Thyroid gland (tissue), 4 donors: Measurements from ENCODE around the gene TK1. TPM values are rescaled to one million over a fixed set of nuclear protein-coding genes. Genes with fewer than 3 reads are reported as not detected.

ENCODE experiments used
- DNase-seq, 2 donors: peaks; one replicate each; pipeline ENCODE4 v3.0.0-alpha.2; 2019
- H3K27ac ChIP-seq, 3 donors: fragments of 200-600 bp; sonication (generic); 1 replicate in 2 of 3; 2 replicates in 1 of 3; pipeline ENCODE4 v1.5.1; 2016 to 2019; ENCODE audit warnings: mild to moderate bottlenecking in 1 of 3, moderate library complexity in 1 of 3
- H3K27me3 ChIP-seq: fragments of 200-600 bp; sonication (generic); one replicate; pipeline ENCODE4 v1.5.1; 2019
- H3K36me3 ChIP-seq, 2 donors: fragments of 200-600 bp; sonication (generic); one replicate each; pipeline ENCODE4 v1.5.1; 2016 to 2019
- H3K4me1 ChIP-seq, 2 donors: fragments of 200-600 bp; sonication (generic); one replicate each; pipeline ENCODE4 v1.5.1; 2017 to 2019
- H3K4me3 ChIP-seq, 3 donors: fragments of 200-600 bp; sonication (generic); replicated peaks in 1 of 3; 1 replicate in 2 of 3; 2 replicates in 1 of 3; pipeline ENCODE4 v1.5.1; 2016; ENCODE audit warnings: mild to moderate bottlenecking in 1 of 3
- H3K9me3 ChIP-seq: fragments of 200-600 bp; sonication (generic); one replicate; pipeline ENCODE4 v1.5.1; 2017
- POLR2A ChIP-seq, 2 donors: fragments of 450-650 bp; IDR thresholded peaks; one replicate each; pipeline ENCODE4 v1.6.1; 2017; ENCODE audit warnings: antibody characterized with exemption in 2 of 2, mild to moderate bottlenecking in 2 of 2, moderate library complexity in 1 of 2
- WGBS, 2 donors: methylation state at CpG; one replicate each; pipeline ENCODE4 v1.1.5; 2017; 5-methylcytosine and 5-hydroxymethylcytosine counted together
- intact Hi-C: fragments of 100-400 bp; cut with DNase I; formaldehyde crosslinking; loops from one replicate; pipeline ENCODE4 v1.15.1; 2023
- total RNA-seq, 4 donors: library from RNA; depleted of rRNA; stranded (reverse); fragments of >200 nt; gene quantifications; one replicate each; pipeline ENCODE4 v1.2.3, GENCODE V29; 2016
- TF ChIP-seq, protein P1 (sequence below), 6 experiments: fragments of 200-600 bp in 3 of 6; fragments of 450-650 bp in 3 of 6; sonication (generic) in 3 of 6; IDR thresholded peaks; one replicate each; pipeline ENCODE4 v1.5.1; 2016 to 2019; ENCODE audit warnings: antibody characterized with exemption in 6 of 6, mild to moderate bottlenecking in 2 of 6, inconsistent platforms in 1 of 6, moderate library complexity in 1 of 6

TK1 gene
- total RNA-seq, 4 donors from 2014 or later: 1.1 to 2.7 (median 1.9) TPM

DNA sequence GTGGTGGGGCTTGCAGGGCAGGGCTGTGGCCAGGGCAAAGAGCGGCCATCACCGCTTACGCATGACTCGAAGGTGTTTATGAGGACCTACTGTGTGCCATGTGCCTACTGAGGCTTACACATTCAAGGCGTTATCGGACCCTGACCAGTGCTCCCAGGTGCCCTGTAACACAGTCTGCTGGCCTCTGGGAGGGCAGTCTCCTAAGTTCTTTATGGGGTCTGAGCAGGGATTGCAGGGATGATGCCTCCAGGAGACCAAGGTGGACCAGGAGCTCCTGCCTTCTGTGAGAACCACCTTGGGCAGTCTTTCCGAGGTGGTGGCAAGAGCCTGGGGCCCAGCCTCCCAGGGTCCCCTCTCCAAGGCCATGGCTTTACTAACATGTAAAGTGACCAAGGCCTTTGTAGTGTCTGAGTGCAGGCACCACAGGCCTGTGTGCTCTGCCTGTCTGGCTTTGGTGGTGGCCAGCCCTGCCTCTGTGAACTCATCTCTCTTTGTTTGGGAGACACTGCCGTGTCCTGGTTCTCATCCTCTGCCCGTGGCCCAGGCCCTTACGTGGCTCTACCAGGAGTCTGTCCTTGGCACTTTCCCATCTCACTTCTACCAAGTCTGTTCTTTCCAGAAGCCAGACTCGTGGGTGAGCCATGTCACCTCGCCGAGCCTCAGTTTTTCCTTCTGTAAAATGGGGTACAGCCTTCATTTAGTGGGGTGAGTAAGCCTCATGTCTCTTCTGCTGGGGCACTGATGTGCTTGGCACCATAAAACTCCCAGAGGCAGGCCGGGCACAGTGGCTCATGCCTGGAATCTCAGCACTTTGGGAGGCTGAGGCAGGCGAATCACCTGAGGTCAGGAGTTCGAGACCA is 21.9 kb downstream of the TK1 start:
- H3K36me3 ChIP-seq: no peaks in the 10 kb centered on the region
- H3K4me1 ChIP-seq: peaks cover 7 to 11% of the 10 kb centered on the region in 2 donors
- H3K9me3 ChIP-seq: no peaks in the 10 kb centered on the region
- 96 to 98% methylated on average over 14 to 15 of the region's 16 CpGs for WGBS, 2 donors
- no peaks in the 10 kb centered on the region for H3K27me3 ChIP-seq
- intact Hi-C loops: no loop called here
- no peak for TF ChIP-seq POLR2A (IDR thresholded peaks at IDR 0.05)
- TF ChIP-seq, protein P1, sequence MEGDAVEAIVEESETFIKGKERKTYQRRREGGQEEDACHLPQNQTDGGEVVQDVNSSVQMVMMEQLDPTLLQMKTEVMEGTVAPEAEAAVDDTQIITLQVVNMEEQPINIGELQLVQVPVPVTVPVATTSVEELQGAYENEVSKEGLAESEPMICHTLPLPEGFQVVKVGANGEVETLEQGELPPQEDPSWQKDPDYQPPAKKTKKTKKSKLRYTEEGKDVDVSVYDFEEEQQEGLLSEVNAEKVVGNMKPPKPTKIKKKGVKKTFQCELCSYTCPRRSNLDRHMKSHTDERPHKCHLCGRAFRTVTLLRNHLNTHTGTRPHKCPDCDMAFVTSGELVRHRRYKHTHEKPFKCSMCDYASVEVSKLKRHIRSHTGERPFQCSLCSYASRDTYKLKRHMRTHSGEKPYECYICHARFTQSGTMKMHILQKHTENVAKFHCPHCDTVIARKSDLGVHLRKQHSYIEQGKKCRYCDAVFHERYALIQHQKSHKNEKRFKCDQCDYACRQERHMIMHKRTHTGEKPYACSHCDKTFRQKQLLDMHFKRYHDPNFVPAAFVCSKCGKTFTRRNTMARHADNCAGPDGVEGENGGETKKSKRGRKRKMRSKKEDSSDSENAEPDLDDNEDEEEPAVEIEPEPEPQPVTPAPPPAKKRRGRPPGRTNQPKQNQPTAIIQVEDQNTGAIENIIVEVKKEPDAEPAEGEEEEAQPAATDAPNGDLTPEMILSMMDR (IDR thresholded peaks at IDR 0.05): no peak
- no peak overlapping the region for H3K4me3 ChIP-seq
- DNase-seq: no peak
- no peak overlapping the region for H3K27ac ChIP-seq

DNA sequence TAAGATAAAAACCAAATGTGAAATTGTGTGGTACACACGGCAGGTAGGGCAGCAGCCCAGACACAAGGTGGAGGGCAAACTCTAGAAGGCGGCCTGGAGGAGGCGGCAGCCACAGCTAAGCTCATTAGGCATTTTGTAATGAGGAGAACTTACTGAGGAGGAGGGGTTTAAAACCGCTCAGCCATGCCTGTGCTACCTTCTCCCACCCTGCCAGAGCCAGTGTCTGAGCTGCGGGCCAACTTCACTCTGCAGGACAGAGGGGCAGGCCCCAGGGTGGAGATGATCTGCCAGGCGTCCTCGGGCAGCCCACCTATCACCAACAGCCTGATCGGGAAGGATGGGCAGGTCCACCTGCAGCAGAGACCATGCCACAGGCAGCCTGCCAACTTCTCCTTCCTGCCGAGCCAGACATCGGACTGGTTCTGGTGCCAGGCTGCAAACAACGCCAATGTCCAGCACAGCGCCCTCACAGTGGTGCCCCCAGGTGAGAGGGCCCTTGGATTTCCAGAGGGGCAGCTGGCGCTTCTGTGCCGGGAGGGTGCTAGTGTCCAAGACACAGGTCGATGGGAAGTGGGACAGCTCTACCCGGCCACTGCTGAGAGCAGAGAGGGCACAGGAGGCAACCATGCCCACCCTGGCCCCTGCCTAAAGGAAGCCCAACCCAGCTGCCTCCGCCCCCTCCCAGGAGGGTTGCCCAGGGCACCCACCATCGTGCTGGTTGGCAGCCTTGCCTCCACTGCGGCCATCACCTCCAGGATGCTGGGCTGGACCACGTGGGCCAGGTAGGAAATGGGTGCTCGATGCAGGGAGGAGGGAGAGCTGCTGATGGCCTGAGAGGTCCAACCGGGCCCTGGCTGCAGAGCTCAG is 22.7 kb downstream of the TK1 start:
- DNase-seq: peak; percentile 61 to 63
- Histone ChIP-seq H3K27ac (no peak overlapping the region), H3K27me3 (no peaks in the 10 kb centered on the region), H3K4me1 (peaks cover 3 to 4% of the 10 kb centered on the region in 2 donors), H3K9me3 (no peaks in the 10 kb centered on the region), H3K4me3 (no peak overlapping the region), H3K36me3 (no peaks in the 10 kb centered on the region)
- TF ChIP-seq, protein P1 (IDR thresholded peaks at IDR 0.05): no peak
- no peak for TF ChIP-seq POLR2A (IDR thresholded peaks at IDR 0.05)
- 56 to 61% methylated on average over 10 to 18 of the region's 22 CpGs for WGBS, 2 donors
- intact Hi-C loops: no loop called here

DNA sequence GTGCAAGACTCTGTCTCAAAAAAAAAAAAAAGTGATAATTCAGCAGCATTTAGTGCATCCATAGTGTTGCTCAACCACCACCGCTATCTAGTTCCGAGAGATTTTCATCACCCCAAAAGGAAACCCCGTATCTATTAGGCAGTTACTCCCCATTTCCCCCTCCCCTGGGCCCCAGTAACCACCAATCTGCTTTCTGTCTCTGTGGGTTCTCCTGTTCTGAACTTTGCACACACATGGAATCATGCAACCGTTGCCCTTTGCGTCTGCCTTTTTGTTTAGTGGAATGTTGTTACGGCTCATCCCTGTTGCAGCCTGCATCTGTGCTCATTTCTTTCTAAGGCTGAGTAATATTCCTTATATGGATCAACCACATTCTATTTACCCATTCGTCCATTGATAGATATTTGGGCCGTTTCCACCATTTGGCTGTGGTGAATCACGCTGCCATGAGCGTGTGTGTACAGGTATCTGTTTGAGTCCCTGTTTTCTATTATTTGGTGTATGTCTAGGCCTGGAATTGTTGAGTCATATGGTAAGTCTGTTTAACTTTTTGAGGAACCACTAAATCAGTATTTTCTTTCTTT is 27.2 kb downstream of the TK1 start:
- no peaks in the 10 kb centered on the region for H3K27me3 ChIP-seq

DNA sequence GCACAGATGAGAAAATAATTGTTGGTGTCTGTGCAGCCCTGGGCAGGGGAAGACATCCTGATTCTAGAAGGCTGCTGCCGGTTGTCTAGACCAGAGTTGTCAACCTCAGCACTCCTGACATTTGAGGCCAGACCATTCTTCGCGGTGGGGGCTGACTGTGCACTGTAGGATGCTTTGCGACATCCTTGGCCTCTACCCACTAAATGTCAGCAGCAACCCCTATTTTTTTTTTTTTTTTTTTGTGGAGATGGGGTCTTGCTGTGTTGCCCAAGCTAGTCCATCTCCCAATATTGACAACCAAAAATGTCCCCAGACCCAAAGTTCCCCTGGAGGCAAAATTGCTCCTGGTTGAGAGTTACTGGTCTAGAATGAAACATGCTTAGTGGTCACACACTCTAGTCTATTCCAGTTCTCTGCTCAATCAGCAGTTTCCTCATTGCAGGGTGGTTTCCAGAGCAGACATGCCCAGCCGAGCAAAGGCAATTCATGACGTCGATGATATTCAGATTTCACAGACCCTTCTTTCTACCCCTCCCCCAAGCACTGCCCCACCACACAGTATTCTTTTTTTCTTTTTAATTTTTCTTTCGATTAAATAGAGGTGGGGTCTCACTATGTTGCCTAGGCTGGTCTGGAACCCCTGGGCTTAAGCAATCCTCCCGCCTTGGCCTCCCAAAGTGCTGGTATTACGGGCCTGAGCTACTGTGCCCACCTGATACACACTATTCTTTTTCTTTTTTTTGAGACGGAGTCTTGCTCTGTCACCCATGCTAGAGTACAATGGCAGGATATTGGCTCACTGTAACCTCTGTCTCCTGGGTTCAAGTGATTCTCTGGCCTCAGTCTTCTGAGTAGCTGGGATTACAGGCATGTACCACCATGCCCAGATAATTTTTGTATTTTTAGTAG is 31.7 kb downstream of the TK1 start:
- no peak for TF ChIP-seq POLR2A (IDR thresholded peaks at IDR 0.05)
- TF ChIP-seq, protein P1 (IDR thresholded peaks at IDR 0.05): no peak
- no peaks in the 10 kb centered on the region for H3K9me3 ChIP-seq
- no peak for DNase-seq
- intact Hi-C loops: no loop called here
- H3K27ac ChIP-seq: no peak overlapping the region
- no peaks in the 10 kb centered on the region for H3K27me3 ChIP-seq
- H3K36me3 ChIP-seq: no peaks in the 10 kb centered on the region
- no peaks in the 10 kb centered on the region for H3K4me1 ChIP-seq
- no peak overlapping the region for H3K4me3 ChIP-seq
- WGBS, 2 donors: 77 to 79% methylated on average over 11 of the region's 11 CpGs

More for the DNA sequence above, 27.2 kb downstream of the TK1 start:
- intact Hi-C loops: no loop called here
- WGBS, 2 donors: 79 to 92% methylated on average over 10 of the region's 10 CpGs
- no peak for DNase-seq
- no peak overlapping the region for H3K27ac ChIP-seq
- TF ChIP-seq, protein P1 (IDR thresholded peaks at IDR 0.05): no peak
- TF ChIP-seq POLR2A (IDR thresholded peaks at IDR 0.05): no peak
- no peaks in the 10 kb centered on the region for H3K9me3 ChIP-seq
- H3K4me1 ChIP-seq: no peaks in the 10 kb centered on the region
- no peak overlapping the region for H3K4me3 ChIP-seq
- H3K36me3 ChIP-seq: no peaks in the 10 kb centered on the region
